PC-9 (cell line): ENCODE data around the gene MCM5.

Experiments
- CTCF ChIP-seq: fragments of 200-600 bp; sonication (generic); conservative IDR thresholded peaks from 2 replicates; pipeline ENCODE4 v1.6.1; 2017; ENCODE audit warnings: mixed run types, antibody characterized with exemption, mild to moderate bottlenecking, moderate library complexity
- EZH2 ChIP-seq: fragments of 200-600 bp; sonication (generic); IDR thresholded peaks from 2 replicates; pipeline ENCODE4 v1.8.0; 2017; ENCODE audit warnings: antibody characterized with exemption, low read depth

- TF ChIP-seq CTCF (no peak), EZH2 (no peak)
Measured at GRCh38 chr22:35406443-35406842, 6.5 kb downstream of the MCM5 start.
